Measurements from ENCODE around the gene GIMAP1. TPM values are rescaled to one million over a fixed set of nuclear protein-coding genes. Genes with fewer than 3 reads are reported as not detected.

The GIMAP1 gene
- total RNA-seq, 1 experiment from 2014 or later, result 0.10 TPM

GRCh38 chr7:150727381-150727780 is 11.0 kb downstream of the GIMAP1 start:
- Histone ChIP-seq H3K4me2 (ENCODE audit: low read length) (no peak overlapping the region), H4K20me1 (ENCODE audit: insufficient read depth) (no peaks in the 10 kb centered on the region), H3K4me3 (replicated peaks in 1 of 2; ENCODE audit: low read depth in 1 of 2, low read length in 2 of 2) (no peak overlapping the region), H3K27ac (ENCODE audit: low read depth, low read length) (no peak overlapping the region), H3K9ac (ENCODE audit: low read length) (no peak overlapping the region), H2AFZ (ENCODE audit: low read depth, low read length, poor library complexity, severe bottlenecking) (no peak overlapping the region), H3K4me1 (ENCODE audit: control insufficient read depth in 1 of 2, insufficient read depth in 2 of 2, low read length in 2 of 2) (no peaks in the 10 kb centered on the region), H3K36me3 (ENCODE audit: control insufficient read depth in 1 of 2, insufficient read depth in 2 of 2, low read length in 2 of 2) (no peaks in the 10 kb centered on the region), H3K79me2 (ENCODE audit: insufficient read depth, low read length) (no peaks in the 10 kb centered on the region), H3K9me3 (ENCODE audit: control insufficient read depth in 1 of 2, insufficient read depth in 1 of 2, low read depth in 1 of 2, low read length in 2 of 2) (no peaks in the 10 kb centered on the region; a peak in 1 of 4 replicates), H3K27me3 (ENCODE audit: insufficient read depth, low read length) (peaks cover 10% of the 10 kb centered on the region; the same call in 1 of the 2 replicates), H3K9me2 (ENCODE audit: insufficient read depth) (no peaks in the 10 kb centered on the region)
- POLR2A ChIA-PET, result no interaction called here
- no TSS peak for BruUV-seq (replicated peaks)
- TF ChIP-seq RAD21 (IDR thresholded peaks at IDR 0.05; ENCODE audit: low read depth), result no peak
- no peak for TF ChIP-seq CTCF (IDR thresholded peaks at IDR 0.05 in 2 of 3, conservative IDR thresholded peaks at IDR 0.05 in 1 of 3; ENCODE audit: borderline replicate concordance in 1 of 3, insufficient read depth in 1 of 3, low read depth in 2 of 3, low read length in 2 of 3)
- no peak for TF ChIP-seq CBX3 (IDR thresholded peaks at IDR 0.05; ENCODE audit: low read depth)
- TF ChIP-seq EZH2phosphoT487 (IDR thresholded peaks at IDR 0.05; ENCODE audit: borderline replicate concordance), result no peak
- TF ChIP-seq JUND (IDR thresholded peaks at IDR 0.05), result no peak
- no peak for TF ChIP-seq REST (IDR thresholded peaks at IDR 0.05; ENCODE audit: low read depth)
- no peak for TF ChIP-seq SRF (IDR thresholded peaks at IDR 0.05; ENCODE audit: low read depth)
- no peak for TF ChIP-seq TCF7L2 (IDR thresholded peaks at IDR 0.05; ENCODE audit: borderline replicate concordance, extremely low read depth, insufficient read depth, insufficient read length)
- TF ChIP-seq ZNF274 (IDR thresholded peaks at IDR 0.05; ENCODE audit: low read depth, low read length), result no peak
- no peak for TF ChIP-seq MAX (IDR thresholded peaks at IDR 0.05)
- TF ChIP-seq POLR2AphosphoS5 (IDR thresholded peaks at IDR 0.05; ENCODE audit: low read depth, low read length), result no peak
- RAD21 ChIA-PET (ENCODE audit: low non-redundant PET in 1 of 2, low total read pairs in 2 of 2, uncharacterized antibody in 2 of 2, unreplicated experiment in 2 of 2), result no interaction called here
- no peak for DNase-seq (ENCODE audit: low read depth, low spot score)
- intact Hi-C loops (cut with micrococcal nuclease), result no loop called here
- ATAC-seq, result no peak
- CTCF ChIA-PET, result no interaction called here

Measured in HCT116 (cell line).